PFSK-1 (cell line): Measurements from ENCODE around the gene PDE2A.

Source experiments
- FOXP2 ChIP-seq: optimal IDR thresholded peaks from 2 replicates; pipeline ENCODE3; 2011; ENCODE audit warnings: borderline replicate concordance, control low read depth, inconsistent platforms; ENCODE audit not compliant: insufficient read depth; ENCODE audit errors: extremely low read length, extremely low read depth
- POLR2AphosphoS5 ChIP-seq: IDR thresholded peaks from 2 replicates; pipeline ENCODE4 v1.6.1; 2012; ENCODE audit warnings: low read depth, mild to moderate bottlenecking, control low read depth, low read length, moderate library complexity
- SIN3A ChIP-seq: IDR thresholded peaks from 2 replicates; pipeline ENCODE4 v1.6.1; 2012; ENCODE audit warnings: mild to moderate bottlenecking, low read length, moderate library complexity, borderline replicate concordance; ENCODE audit not compliant: insufficient read depth
- TAF1 ChIP-seq: IDR thresholded peaks from 2 replicates; pipeline ENCODE4 v1.6.1; 2012; ENCODE audit warnings: low read length, control low read depth, borderline replicate concordance; ENCODE audit not compliant: insufficient read depth
- TF ChIP-seq, protein P1 (sequence below), 2 experiments: IDR thresholded peaks; 2 replicates each; pipeline versions ENCODE4 v1.6.1 to v1.8.0; 2011 to 2012; ENCODE audit warnings: low read depth in 2 of 2, low read length in 2 of 2, control low read depth in 1 of 2, inconsistent platforms in 1 of 2, mild to moderate bottlenecking in 1 of 2, moderate library complexity in 1 of 2; ENCODE audit not compliant: insufficient read depth in 1 of 2

PDE2A gene

DNA sequence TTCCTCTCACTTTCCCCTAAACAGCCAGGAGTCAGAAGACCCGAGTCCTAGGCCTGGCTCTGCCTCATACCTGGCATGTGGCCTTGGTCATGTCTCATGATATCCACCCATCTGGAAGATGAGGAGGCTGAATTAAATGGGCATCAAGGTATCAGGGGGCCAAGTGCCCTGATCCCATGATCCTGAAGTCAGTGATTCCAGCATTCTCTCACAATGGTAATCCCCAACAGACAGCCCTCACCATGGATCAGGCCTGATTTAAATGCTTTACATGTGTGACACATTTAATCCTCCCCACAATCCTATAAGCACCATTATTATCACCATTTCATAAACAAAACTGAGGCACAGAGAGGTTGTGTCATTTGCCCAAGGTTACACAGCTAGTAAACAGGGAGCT lies 70.0 kb downstream of the PDE2A start:
- no peak for TF ChIP-seq TAF1
- TF ChIP-seq, protein P1, sequence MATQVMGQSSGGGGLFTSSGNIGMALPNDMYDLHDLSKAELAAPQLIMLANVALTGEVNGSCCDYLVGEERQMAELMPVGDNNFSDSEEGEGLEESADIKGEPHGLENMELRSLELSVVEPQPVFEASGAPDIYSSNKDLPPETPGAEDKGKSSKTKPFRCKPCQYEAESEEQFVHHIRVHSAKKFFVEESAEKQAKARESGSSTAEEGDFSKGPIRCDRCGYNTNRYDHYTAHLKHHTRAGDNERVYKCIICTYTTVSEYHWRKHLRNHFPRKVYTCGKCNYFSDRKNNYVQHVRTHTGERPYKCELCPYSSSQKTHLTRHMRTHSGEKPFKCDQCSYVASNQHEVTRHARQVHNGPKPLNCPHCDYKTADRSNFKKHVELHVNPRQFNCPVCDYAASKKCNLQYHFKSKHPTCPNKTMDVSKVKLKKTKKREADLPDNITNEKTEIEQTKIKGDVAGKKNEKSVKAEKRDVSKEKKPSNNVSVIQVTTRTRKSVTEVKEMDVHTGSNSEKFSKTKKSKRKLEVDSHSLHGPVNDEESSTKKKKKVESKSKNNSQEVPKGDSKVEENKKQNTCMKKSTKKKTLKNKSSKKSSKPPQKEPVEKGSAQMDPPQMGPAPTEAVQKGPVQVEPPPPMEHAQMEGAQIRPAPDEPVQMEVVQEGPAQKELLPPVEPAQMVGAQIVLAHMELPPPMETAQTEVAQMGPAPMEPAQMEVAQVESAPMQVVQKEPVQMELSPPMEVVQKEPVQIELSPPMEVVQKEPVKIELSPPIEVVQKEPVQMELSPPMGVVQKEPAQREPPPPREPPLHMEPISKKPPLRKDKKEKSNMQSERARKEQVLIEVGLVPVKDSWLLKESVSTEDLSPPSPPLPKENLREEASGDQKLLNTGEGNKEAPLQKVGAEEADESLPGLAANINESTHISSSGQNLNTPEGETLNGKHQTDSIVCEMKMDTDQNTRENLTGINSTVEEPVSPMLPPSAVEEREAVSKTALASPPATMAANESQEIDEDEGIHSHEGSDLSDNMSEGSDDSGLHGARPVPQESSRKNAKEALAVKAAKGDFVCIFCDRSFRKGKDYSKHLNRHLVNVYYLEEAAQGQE (IDR thresholded peaks at IDR 0.05; ENCODE audit: insufficient read depth in 1 of 2, low read depth in 2 of 2, low read length in 2 of 2): no peak
- TF ChIP-seq FOXP2: no peak
- no peak for TF ChIP-seq POLR2AphosphoS5

DNA sequence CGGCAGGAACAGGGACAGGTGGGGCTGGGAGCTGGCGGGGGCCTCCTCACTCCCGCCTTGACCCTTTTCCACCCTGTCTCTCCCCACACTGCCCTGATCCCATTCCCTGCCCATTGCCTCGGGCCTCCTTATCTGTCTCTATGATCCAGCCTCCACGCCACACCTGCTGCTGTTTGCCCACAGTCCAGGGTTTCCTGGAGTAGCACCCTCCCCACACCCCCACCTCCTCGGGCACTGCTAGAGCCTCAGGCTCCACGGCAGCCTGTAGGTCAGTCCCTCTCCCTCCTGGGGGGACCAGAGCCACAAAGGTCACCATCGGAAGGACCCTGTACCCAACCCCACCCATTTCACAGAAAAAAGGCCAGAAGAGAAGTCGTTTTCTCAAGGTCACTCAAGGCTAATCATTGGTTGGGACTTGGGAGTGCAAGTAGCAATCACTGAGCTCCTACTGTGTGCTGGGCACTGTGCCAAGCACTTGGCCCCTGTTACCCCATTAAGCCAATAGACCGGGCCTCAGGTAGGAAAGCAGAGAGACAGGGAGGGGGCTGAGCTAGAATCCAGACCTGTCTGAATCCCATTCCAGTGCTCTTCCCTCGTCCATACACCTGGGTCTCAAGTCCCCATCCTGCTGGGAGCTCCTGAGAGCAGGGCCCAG lies 71.8 kb downstream of the PDE2A start:
- no peak for TF ChIP-seq TAF1
- TF ChIP-seq FOXP2: no peak
- no peak for TF ChIP-seq POLR2AphosphoS5

DNA sequence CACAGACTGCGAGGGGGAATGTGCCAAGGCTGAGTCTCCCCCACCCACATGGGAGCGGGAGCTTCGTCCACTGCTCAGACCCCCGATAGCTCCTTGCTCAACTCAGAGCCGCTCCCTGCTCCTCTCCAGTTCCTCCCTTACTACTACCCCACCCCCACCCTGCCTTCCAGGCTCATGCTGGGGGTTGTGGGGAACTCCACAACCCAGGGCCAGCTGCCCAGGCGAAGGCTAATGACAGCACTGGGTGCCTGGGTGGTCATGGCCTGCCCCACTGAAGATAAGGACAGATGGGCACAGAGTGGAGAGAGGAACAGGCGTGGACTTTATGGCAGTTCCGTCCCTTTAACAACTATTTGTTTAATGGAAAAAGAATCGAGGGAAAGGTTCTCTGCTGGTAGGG lies 73.7 kb downstream of the PDE2A start:
- TF ChIP-seq, protein P1 (IDR thresholded peaks at IDR 0.05; ENCODE audit: insufficient read depth in 1 of 2, low read depth in 2 of 2, low read length in 2 of 2): no peak
- TF ChIP-seq POLR2AphosphoS5 (no peak), TAF1 (no peak), SIN3A (no peak), FOXP2 (no peak)

DNA sequence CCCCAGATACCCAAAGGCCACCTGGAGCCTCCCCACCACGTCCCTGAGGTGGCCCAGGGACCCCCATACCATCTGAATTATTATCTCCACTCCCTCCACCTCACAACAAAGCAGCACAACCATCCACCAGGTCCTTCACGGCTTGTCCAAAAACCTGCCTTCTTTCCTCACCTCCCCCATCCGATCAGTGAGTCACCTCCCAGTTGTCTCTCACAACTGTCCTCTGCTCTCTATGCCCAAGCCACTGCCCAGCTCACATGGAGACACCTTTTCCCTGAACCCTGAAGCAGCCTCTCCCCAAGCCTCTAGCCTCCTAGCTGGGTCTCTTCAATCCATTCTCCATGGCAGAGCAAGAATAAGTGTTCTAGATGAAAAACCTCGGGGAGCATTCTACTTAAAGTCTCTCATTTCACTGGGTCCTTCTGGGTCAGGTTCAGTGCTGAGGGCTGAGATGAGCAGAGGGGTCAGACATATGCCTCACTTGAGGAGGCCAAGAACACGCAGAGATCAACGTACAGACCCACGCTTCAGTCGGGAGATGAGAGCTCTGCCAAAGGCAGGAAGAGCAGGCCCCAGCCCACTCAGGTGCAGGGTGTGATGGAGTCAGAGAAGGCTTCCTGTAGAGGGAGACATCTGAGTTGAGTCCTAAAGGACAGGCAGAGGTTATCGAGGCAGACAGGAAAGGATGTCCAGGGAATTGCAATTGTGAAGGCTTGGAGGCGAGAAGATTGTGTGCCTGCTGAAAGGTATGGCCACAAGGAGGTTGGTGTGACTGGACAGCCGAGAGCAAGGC lies 74.7 kb downstream of the PDE2A start:
- no peak for TF ChIP-seq TAF1
- TF ChIP-seq, protein P1 (IDR thresholded peaks at IDR 0.05; ENCODE audit: insufficient read depth in 1 of 2, low read depth in 2 of 2, low read length in 2 of 2): no peak

DNA sequence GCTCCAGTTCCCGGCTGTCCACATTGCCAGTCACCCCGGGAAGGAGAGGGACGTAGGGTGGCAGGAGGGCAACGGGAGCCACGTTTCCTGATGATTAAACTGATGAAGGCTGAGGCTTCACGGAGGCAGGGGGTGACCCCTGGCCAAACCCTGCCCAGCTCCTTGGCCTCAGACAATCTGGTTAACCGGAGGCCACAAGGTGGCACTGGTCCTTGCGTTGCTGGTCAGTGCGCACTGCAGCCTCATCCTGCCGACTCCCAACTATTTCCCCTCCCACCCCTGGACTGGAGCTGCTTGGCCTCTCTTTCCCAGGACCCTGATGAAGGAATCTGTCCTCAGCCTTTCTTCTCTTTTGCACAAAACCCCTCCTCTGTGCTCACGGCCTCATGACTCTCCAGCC lies 75.3 kb downstream of the PDE2A start:
- TF ChIP-seq FOXP2: no peak

DNA sequence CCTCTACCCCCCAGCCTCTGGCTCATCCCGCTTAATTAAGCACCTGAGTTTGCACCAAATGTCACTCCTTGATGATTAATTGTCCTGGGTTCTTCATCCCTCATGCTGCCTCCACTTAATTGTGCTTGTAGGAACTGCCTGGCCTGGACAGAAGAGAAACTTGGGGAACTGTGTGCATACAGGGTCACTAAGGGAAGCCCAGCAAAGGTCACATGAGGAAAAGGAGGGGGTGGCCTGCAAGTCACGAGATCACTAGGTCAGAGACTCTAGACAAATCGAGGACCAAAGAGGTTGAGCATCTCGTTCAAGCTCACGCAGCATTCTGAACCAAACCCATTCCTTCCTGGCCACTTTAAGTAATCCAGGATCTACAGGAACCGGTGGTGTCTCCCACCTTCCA lies 75.8 kb downstream of the PDE2A start:
- TF ChIP-seq SIN3A (no peak), TAF1 (no peak), POLR2AphosphoS5 (no peak), FOXP2 (no peak)
- TF ChIP-seq, protein P1 (IDR thresholded peaks at IDR 0.05; ENCODE audit: insufficient read depth in 1 of 2, low read depth in 2 of 2, low read length in 2 of 2): no peak
